ENCODE results near the gene OTOG.

DNA sequence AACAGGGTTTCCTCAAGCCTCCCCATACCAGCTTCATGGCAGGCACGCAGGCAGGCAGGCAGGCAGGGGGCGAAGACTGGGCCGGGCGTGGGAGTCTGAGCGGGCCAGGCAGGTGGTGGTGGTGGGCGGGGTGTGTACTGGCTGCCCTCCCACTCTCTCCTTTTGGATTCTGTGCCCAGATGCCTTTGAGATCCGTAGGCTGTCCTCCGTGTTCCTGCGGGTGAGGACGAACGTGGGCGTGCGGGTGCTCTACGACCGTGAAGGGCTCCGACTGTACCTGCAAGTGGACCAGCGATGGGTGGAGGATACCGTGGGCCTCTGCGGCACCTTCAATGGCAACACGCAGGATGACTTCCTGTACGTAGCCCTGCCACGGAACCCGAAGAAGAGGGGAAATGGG is 23.0 kb downstream of the OTOG start:
- TF ChIP-seq, protein P1, sequence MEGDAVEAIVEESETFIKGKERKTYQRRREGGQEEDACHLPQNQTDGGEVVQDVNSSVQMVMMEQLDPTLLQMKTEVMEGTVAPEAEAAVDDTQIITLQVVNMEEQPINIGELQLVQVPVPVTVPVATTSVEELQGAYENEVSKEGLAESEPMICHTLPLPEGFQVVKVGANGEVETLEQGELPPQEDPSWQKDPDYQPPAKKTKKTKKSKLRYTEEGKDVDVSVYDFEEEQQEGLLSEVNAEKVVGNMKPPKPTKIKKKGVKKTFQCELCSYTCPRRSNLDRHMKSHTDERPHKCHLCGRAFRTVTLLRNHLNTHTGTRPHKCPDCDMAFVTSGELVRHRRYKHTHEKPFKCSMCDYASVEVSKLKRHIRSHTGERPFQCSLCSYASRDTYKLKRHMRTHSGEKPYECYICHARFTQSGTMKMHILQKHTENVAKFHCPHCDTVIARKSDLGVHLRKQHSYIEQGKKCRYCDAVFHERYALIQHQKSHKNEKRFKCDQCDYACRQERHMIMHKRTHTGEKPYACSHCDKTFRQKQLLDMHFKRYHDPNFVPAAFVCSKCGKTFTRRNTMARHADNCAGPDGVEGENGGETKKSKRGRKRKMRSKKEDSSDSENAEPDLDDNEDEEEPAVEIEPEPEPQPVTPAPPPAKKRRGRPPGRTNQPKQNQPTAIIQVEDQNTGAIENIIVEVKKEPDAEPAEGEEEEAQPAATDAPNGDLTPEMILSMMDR (IDR thresholded peaks at IDR 0.05), result no peak
- no peak for TF ChIP-seq ZFX (IDR thresholded peaks at IDR 0.05; ENCODE audit: borderline replicate concordance)

Data from 22Rv1 (cell line).